Neural progenitor cell (in vitro differentiated cells): ENCODE data around the gene CDA.

ENCODE experiments used
- EZH2 ChIP-seq: fragments of 200-600 bp; sonication (generic); IDR thresholded peaks from 2 replicates; pipeline ENCODE4 v1.6.1; 2017; ENCODE audit warnings: antibody characterized with exemption, mild to moderate bottlenecking, moderate library complexity
- TF ChIP-seq, protein P1 (sequence below): fragments of 200-600 bp; sonication (generic); IDR thresholded peaks from 2 replicates; pipeline ENCODE4 v1.5.1; 2017; ENCODE audit warnings: antibody characterized with exemption, mild to moderate bottlenecking

DNA sequence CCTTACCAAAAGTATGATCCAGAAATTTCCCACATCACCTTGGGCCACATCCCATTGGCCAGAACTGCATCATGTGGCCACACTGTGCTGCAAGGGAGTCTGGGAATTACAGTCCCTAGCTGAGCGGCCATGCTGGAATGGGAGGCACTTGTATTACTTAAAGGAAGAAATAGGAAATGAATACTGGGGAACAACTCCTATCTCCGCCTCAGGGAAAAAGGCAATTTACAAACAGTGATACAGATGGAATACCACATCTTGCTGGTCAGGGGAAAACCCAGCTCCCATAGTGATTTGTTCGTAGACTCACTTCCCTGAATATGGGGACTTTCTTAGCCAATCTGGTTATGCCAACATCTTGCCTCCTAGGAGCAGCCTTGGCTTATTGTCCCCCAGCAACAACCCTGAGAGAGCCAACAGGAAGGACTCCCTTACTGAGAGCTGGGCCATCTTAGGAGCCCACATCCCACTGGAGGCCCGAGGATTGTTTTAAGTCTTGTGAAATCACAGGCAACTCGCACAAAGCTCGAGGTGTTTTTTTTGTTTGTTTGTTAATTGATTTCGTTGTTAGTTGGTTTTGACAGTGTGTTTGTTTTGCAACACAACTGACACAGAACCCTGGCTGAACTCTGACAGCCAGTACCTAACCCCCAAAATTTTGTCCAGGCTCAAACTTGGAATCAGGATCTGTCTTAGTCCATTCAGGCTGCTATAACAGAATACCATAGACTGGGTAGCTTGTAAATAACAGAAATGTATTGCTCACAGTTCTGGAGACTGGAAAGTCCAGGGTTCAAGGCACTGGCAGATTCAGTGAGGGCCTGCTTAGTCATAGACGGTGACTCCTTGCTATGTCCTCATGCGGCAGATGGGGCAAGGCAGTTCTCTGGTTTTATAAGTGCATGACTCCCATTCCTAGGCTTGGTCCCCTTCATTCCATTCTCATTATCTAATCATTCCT lies 14.9 kb downstream of the CDA start:
- TF ChIP-seq, protein P1, sequence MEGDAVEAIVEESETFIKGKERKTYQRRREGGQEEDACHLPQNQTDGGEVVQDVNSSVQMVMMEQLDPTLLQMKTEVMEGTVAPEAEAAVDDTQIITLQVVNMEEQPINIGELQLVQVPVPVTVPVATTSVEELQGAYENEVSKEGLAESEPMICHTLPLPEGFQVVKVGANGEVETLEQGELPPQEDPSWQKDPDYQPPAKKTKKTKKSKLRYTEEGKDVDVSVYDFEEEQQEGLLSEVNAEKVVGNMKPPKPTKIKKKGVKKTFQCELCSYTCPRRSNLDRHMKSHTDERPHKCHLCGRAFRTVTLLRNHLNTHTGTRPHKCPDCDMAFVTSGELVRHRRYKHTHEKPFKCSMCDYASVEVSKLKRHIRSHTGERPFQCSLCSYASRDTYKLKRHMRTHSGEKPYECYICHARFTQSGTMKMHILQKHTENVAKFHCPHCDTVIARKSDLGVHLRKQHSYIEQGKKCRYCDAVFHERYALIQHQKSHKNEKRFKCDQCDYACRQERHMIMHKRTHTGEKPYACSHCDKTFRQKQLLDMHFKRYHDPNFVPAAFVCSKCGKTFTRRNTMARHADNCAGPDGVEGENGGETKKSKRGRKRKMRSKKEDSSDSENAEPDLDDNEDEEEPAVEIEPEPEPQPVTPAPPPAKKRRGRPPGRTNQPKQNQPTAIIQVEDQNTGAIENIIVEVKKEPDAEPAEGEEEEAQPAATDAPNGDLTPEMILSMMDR, result no peak
- no peak for TF ChIP-seq EZH2
